IgD-negative memory B cell (primary cell): ENCODE data around the gene SLC41A1. TPM values are rescaled to one million over a fixed set of nuclear protein-coding genes. Genes with fewer than 3 reads are reported as not detected.

Source experiments
- H3K27ac Mint-ChIP-seq, 3 donors: one replicate each; pipeline ENCODE4 v1.8.0; 2020 to 2022; ENCODE audit warnings: mild to moderate bottlenecking in 3 of 3, mixed read lengths in 3 of 3, moderate library complexity in 1 of 3
- H3K27me3 Mint-ChIP-seq: one replicate; pipeline ENCODE4 v1.8.0; 2021; ENCODE audit warnings: mixed read lengths
- H3K36me3 Mint-ChIP-seq: one replicate; pipeline ENCODE4 v1.8.0; 2020; ENCODE audit warnings: mild to moderate bottlenecking, mixed read lengths
- H3K4me1 Mint-ChIP-seq, 3 donors: one replicate each; pipeline ENCODE4 v1.8.0; 2020 to 2022; ENCODE audit warnings: mixed read lengths in 3 of 3, mild to moderate bottlenecking in 1 of 3
- H3K4me3 Mint-ChIP-seq, 4 donors: one replicate each; pipeline ENCODE4 v1.8.0; 2020 to 2022; ENCODE audit warnings: mild to moderate bottlenecking in 4 of 4, mixed read lengths in 4 of 4, moderate library complexity in 3 of 4
- H3K9me3 Mint-ChIP-seq, 3 donors: one replicate each; pipeline ENCODE4 v1.8.0; 2020 to 2021; ENCODE audit warnings: mixed read lengths in 3 of 3, mild to moderate bottlenecking in 1 of 3
- polyA plus RNA-seq: library from polyadenylated mRNA; unstranded; fragments of 300-500 nt; fragmentation: Illumina TruSeq; gene quantifications from one replicate; pipeline ENCODE4 v1.2.3, GENCODE V29; 2021

The SLC41A1 gene
- polyA plus RNA-seq, 1 donor from 2014 or later = 10.9 TPM

DNA sequence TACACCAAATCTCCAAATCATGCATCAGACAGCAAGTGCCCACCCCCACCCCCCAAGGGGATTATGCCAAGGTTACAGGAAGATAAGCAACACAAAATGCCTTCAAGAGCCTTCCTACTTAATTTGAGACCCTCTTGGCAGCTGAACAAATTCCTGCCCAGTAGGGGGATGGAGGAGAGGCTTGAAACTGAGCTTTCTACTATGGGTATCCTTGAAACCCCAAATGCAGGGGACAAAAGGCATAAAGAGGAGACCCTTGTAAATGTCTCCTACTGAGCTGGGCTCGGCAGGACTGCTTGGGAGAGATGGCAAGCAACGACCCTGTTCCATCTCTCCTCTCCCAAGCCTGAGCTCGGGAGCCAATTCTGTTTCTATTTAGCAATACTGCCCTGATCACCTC, 3.5 kb downstream of the SLC41A1 start:
- Mint-ChIP-seq H3K4me1 (peaks cover 49 to 63% (median 51%) of the 10 kb centered on the region in 3 donors), H3K9me3 (no peaks in the 10 kb centered on the region), H3K27me3 (no peaks in the 10 kb centered on the region), H3K36me3 (peaks cover 7% of the 10 kb centered on the region), H3K4me3 (peak overlapping the region in 2 of 4 donors; percentile 28 to 76), H3K27ac (no peak overlapping the region)

- Mint-ChIP-seq H3K36me3 (peaks cover 4% of the 10 kb centered on the region), H3K27me3 (no peaks in the 10 kb centered on the region), H3K4me3 (peak overlapping the region in 1 of 4 donors; percentile 10)
Observed at GRCh38 chr1:205805082-205805711, 7.8 kb downstream of the SLC41A1 start.

DNA sequence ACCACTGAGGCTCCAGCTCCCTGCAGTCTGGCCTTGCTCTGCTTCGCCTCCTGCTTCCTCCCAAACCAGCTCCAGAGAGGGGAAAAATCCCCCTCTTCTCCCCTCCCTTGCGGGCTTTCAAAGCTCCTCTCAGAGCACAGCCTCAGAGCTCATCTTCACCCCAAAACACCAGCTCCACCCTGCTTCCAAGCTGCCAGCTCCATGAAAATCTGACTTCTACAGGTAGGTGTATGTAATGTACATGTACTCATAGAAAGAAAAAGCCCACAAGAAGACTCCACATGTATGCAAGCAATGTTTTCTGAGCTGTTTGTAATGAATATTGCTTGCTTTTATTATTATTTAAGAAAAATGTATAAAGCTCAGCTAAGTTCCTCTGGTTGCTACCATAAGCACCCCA, 8.4 kb downstream of the SLC41A1 start:
- Mint-ChIP-seq H3K4me1 (peaks cover 25 to 39% (median 26%) of the 10 kb centered on the region in 3 donors), H3K36me3 (peaks cover 6% of the 10 kb centered on the region), H3K27ac (peak overlapping the region in 1 of 3 donors; percentile 3), H3K4me3 (peak overlapping the region in 1 of 4 donors; percentile 27), H3K27me3 (no peaks in the 10 kb centered on the region), H3K9me3 (no peaks in the 10 kb centered on the region)

More at GRCh38 chr1:205805082-205805711, 7.8 kb downstream of the SLC41A1 start:
- Mint-ChIP-seq H3K4me1 (peaks cover 25 to 39% (median 30%) of the 10 kb centered on the region in 3 donors), H3K27ac (peak overlapping the region in 1 of 3 donors; percentile 49), H3K9me3 (no peaks in the 10 kb centered on the region)

DNA sequence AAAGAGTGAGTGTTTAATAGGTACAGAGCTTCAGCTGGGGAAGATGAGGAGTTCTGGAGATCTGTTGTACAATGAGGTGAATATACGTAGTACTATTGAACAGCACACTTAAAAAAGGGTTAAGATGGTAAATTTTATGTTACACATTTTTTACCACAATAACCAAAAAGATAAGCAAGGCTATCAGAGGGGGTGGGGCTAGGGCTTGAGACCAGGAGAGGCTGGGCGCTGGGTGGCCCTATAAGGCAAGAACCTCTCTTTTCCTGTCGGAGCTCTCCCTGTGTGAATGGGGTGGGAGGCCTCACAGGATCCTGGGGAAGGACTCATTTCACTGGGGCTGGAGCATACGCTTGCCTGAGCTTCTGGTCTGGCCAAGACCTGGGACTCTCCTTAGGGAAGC, 9.0 kb downstream of the SLC41A1 start:
- Mint-ChIP-seq H3K4me1 (peaks cover 23 to 33% (median 25%) of the 10 kb centered on the region in 3 donors), H3K4me3 (no peak overlapping the region), H3K27me3 (no peaks in the 10 kb centered on the region), H3K9me3 (no peaks in the 10 kb centered on the region), H3K36me3 (peaks cover 6% of the 10 kb centered on the region), H3K27ac (no peak overlapping the region)

DNA sequence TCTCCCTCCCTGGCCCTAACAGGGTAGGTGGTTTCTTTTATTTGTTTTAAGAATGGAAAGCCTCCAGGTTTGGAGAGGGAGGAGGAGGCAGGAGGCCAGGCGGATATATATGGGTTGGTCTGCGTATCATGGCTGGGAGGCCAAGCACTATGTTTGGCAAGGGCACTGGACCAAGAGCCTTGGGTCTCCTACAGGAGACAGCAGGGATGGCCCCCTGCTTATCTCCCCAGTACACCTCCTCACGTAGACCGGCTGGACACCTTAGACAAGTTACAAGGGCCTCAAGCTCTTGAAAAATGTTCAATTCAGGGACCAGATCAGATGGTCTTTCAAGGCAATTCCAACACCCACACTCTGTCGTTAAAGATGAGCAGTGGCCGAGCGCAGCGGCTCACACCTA, 10.9 kb downstream of the SLC41A1 start:
- no peak overlapping the region for H3K4me3 Mint-ChIP-seq
- H3K4me1 Mint-ChIP-seq = peaks cover 13 to 19% (median 16%) of the 10 kb centered on the region in 3 donors
- no peaks in the 10 kb centered on the region for H3K9me3 Mint-ChIP-seq
- H3K27me3 Mint-ChIP-seq = no peaks in the 10 kb centered on the region
- peaks cover 6% of the 10 kb centered on the region for H3K36me3 Mint-ChIP-seq
- no peak overlapping the region for H3K27ac Mint-ChIP-seq

DNA sequence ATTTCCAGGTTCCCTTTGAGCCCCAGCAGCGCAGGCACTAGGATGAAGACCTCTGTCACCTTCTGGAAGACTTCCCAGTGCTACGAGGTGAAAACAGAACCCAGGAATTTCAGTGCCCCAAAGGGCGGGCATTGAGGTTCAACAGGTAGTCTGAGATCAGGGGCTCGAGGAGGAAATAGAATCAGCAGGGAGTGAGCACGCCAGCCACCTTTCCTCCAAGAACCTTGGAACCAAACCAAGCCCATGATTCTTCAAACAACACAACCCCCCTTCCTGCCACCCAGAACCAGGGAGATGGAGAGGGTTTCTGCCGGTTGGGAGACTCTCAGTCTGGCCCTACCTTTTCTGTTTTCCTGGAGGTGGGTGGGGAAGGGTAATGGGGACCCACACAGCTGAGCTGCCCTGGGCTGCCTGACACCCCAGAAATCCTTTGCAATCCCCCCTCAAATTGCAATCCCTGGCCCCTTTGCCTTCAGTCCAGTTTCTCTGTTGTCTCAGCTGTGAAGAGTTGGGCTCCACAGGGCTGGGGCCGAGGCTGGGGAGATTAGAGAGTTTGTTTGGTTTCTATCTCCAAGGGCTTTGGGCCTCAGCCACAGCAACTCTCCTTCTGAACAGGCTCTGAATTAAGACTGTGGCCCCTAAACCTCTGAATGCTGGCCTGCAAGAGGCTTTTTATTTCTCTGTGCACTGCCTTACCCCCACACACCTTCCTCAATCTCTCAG, 11.9 kb downstream of the SLC41A1 start:
- H3K27me3 Mint-ChIP-seq = no peaks in the 10 kb centered on the region
- H3K4me1 Mint-ChIP-seq = peaks cover 9 to 14% (median 13%) of the 10 kb centered on the region in 3 donors
- peak overlapping the region in 1 of 4 donors; percentile 30 for H3K4me3 Mint-ChIP-seq
- peaks cover 6% of the 10 kb centered on the region for H3K36me3 Mint-ChIP-seq
- H3K9me3 Mint-ChIP-seq = no peaks in the 10 kb centered on the region
- peak overlapping the region in 1 of 3 donors; percentile 71 for H3K27ac Mint-ChIP-seq

DNA sequence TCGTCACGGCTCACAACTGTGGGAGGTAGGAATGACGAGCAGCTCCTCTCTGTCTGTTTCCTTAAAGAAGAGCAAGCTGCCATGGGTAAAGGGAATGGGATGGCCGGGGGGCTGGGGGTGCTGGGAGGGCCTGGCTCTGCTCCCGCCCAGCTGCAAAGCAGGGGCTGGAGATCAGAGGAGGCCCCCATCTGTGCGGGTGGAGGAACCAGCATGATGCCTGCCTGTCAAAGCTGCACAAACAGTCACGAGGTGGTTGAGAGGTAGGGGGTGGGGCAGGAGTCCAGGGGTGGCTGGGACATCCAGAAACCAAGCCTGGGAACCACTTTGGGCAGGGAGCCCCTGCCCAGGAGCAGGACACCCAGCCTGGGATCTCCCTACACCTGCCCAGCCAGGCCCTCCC, 12.6 kb downstream of the SLC41A1 start:
- Mint-ChIP-seq H3K4me3 (no peak overlapping the region), H3K36me3 (peaks cover 6% of the 10 kb centered on the region), H3K4me1 (peaks cover 6 to 7% (median 6%) of the 10 kb centered on the region in 3 donors), H3K27me3 (no peaks in the 10 kb centered on the region), H3K9me3 (no peaks in the 10 kb centered on the region), H3K27ac (no peak overlapping the region)

- H3K9me3 Mint-ChIP-seq = no peaks in the 10 kb centered on the region
- no peaks in the 10 kb centered on the region for H3K27me3 Mint-ChIP-seq
- no peak overlapping the region for H3K4me3 Mint-ChIP-seq
- peaks cover 13 to 16% (median 14%) of the 10 kb centered on the region in 3 donors for H3K4me1 Mint-ChIP-seq
- H3K36me3 Mint-ChIP-seq = peaks cover 11% of the 10 kb centered on the region
- H3K27ac Mint-ChIP-seq = no peak overlapping the region
Observed at GRCh38 chr1:205798577-205798976, 14.4 kb downstream of the SLC41A1 start.

DNA sequence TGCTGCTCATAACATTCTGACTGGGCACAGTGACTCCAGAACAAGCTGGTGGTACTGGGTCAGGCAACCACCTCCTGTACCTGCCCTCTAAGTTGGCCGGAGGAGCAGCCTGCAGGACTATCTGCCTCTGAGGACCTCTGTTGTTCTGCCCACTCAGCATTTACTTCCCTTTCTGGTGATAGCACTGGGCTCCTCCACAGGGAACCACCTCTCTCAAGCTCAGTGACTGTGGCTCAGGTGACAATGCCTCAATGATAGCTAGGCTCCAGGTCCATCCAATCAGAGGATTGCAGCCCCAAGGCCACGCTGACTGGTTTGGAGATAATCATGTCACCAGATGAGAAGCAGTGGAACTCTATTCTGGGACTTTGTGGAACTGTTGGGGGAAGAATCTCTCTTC, 15.8 kb downstream of the SLC41A1 start:
- Mint-ChIP-seq H3K9me3 (no peaks in the 10 kb centered on the region), H3K4me3 (no peak overlapping the region), H3K4me1 (peaks cover 20 to 21% (median 21%) of the 10 kb centered on the region in 3 donors), H3K36me3 (peaks cover 11% of the 10 kb centered on the region), H3K27me3 (no peaks in the 10 kb centered on the region), H3K27ac (no peak overlapping the region)

GRCh38 chr1:205794011-205794730, 18.8 kb downstream of the SLC41A1 start:
- Mint-ChIP-seq H3K36me3 (peaks cover 9% of the 10 kb centered on the region), H3K9me3 (no peaks in the 10 kb centered on the region), H3K27me3 (no peaks in the 10 kb centered on the region), H3K4me1 (peaks cover 20 to 24% (median 23%) of the 10 kb centered on the region in 3 donors), H3K4me3 (peak overlapping the region in 2 of 4 donors; percentile 30 to 36), H3K27ac (no peak overlapping the region)

- Mint-ChIP-seq H3K27ac (no peak overlapping the region), H3K4me3 (peak overlapping the region in 1 of 4 donors; percentile 24), H3K27me3 (no peaks in the 10 kb centered on the region), H3K4me1 (peaks cover 20 to 24% (median 23%) of the 10 kb centered on the region in 3 donors), H3K36me3 (peaks cover 9% of the 10 kb centered on the region), H3K9me3 (no peaks in the 10 kb centered on the region)
Observed at GRCh38 chr1:205792961-205793673, 19.9 kb downstream of the SLC41A1 start.

DNA sequence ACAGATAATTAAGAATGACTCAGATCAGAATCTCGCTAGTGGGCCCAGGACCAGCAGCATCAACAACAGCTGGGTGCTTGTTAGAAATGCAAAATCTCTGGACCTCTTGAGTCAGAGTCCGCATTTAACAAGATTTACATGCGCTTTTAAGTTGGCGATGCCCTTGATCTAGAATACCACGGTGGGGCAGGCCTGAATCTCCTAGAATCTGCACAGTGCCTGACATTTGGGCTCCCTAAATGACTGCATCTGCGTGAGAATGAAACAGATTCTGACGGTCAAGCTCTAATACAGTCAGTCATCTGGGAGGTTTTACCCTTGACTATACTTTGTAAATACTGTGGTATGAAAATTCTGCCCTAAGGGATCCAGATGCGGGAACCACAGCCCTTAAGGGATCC, 20.5 kb downstream of the SLC41A1 start:
- peak overlapping the region in 1 of 3 donors; percentile 33 for H3K27ac Mint-ChIP-seq
- no peaks in the 10 kb centered on the region for H3K9me3 Mint-ChIP-seq
- no peak overlapping the region for H3K4me3 Mint-ChIP-seq
- H3K4me1 Mint-ChIP-seq = peaks cover 20 to 24% (median 23%) of the 10 kb centered on the region in 3 donors
- no peaks in the 10 kb centered on the region for H3K27me3 Mint-ChIP-seq
- H3K36me3 Mint-ChIP-seq = peaks cover 9% of the 10 kb centered on the region

- Mint-ChIP-seq H3K27me3 (no peaks in the 10 kb centered on the region), H3K36me3 (peaks cover 6% of the 10 kb centered on the region), H3K9me3 (no peaks in the 10 kb centered on the region), H3K4me1 (peaks cover 20 to 24% (median 23%) of the 10 kb centered on the region in 3 donors), H3K27ac (peak overlapping the region in 2 of 3 donors; percentile 33 to 50), H3K4me3 (no peak overlapping the region)
Observed at GRCh38 chr1:205791568-205792180, 21.3 kb downstream of the SLC41A1 start.

- H3K27me3 Mint-ChIP-seq = no peaks in the 10 kb centered on the region
- peaks cover 0 to 5% (median 2%) of the 10 kb centered on the region in 3 donors for H3K4me1 Mint-ChIP-seq
- no peaks in the 10 kb centered on the region for H3K36me3 Mint-ChIP-seq
- H3K27ac Mint-ChIP-seq = no peak overlapping the region
- no peaks in the 10 kb centered on the region for H3K9me3 Mint-ChIP-seq
- no peak overlapping the region for H3K4me3 Mint-ChIP-seq
Observed at GRCh38 chr1:205787287-205787916, 25.6 kb downstream of the SLC41A1 start.
